SU-DHL-6 (cell line): ENCODE data around the gene COL23A1.

Source experiments
- H2AFZ ChIP-seq: fragments of 200-600 bp; sonication (generic); 2 replicates; pipeline ENCODE4 v1.6.1; 2014; ENCODE audit warnings: low read depth, mild to moderate bottlenecking, moderate library complexity, mixed read lengths, antibody characterized with exemption, low read length; ENCODE audit not compliant: severe bottlenecking
- H3F3A ChIP-seq: fragments of 200-600 bp; shearing (Covaris generic); 2 replicates; pipeline ENCODE4 v1.6.0; 2016; ENCODE audit warnings: antibody characterized with exemption, mild to moderate bottlenecking; ENCODE audit not compliant: insufficient read depth
- H3K27ac ChIP-seq: fragments of 200-600 bp; sonication (generic); 2 replicates; pipeline ENCODE4 v1.5.1; 2016; ENCODE audit warnings: low read depth, mild to moderate bottlenecking, low read length, moderate library complexity, mixed read lengths
- H3K27me3 ChIP-seq: fragments of 200-600 bp; sonication (generic), shearing (Covaris generic); 2 replicates; pipeline ENCODE4 v1.6.0; 2014; ENCODE audit warnings: mild to moderate bottlenecking, low read length
- H3K36me3 ChIP-seq: fragments of 200-600 bp; sonication (generic); 2 replicates; pipeline ENCODE4 v1.6.1; 2014; ENCODE audit warnings: mild to moderate bottlenecking, low read length, mixed read lengths
- H3K4me2 ChIP-seq: fragments of 300-600, 200-600 bp; shearing (Covaris generic), sonication (generic); 2 replicates; pipeline ENCODE4 v1.6.0; 2014; ENCODE audit warnings: low read length, low read depth, mild to moderate bottlenecking; ENCODE audit not compliant: poor library complexity, severe bottlenecking
- H3K4me3 ChIP-seq: fragments of 200-600 bp; sonication (generic); 2 replicates; pipeline ENCODE4 v1.5.1; 2014; ENCODE audit warnings: antibody characterized with exemption, low read length, mild to moderate bottlenecking, mixed read lengths; ENCODE audit not compliant: insufficient read depth, poor library complexity, severe bottlenecking
- H3K79me2 ChIP-seq: fragments of 200-600 bp; sonication (generic); 2 replicates; pipeline ENCODE4 v1.6.1; 2014; ENCODE audit warnings: mild to moderate bottlenecking, low read length, moderate library complexity; ENCODE audit not compliant: insufficient read depth
- H3K9ac ChIP-seq: fragments of 200-600 bp; sonication (generic); 2 replicates; pipeline ENCODE4 v1.7.0; 2014; ENCODE audit warnings: mild to moderate bottlenecking, low read length
- H3K9me2 ChIP-seq: fragments of 200-600 bp; sonication (generic); replicated peaks from 2 replicates; pipeline ENCODE4 v1.6.1; 2014; ENCODE audit warnings: low read length; ENCODE audit not compliant: insufficient read depth
- H3K9me3 ChIP-seq: fragments of 200-600 bp; sonication (generic); 2 replicates; pipeline ENCODE4 v1.6.1; 2014; ENCODE audit warnings: low read length, mixed read lengths; ENCODE audit not compliant: insufficient read depth
- H4K20me1 ChIP-seq: fragments of 200-600 bp; sonication (generic); 2 replicates; pipeline ENCODE4 v1.6.1; 2014; ENCODE audit warnings: low read depth, mild to moderate bottlenecking, antibody characterized with exemption, low read length, moderate library complexity, mixed read lengths
- EZH2phosphoT487 ChIP-seq: fragments of 200-600 bp; sonication (generic), shearing (Covaris generic); conservative IDR thresholded peaks from 2 replicates; pipeline ENCODE4 v1.6.1; 2018; ENCODE audit warnings: mild to moderate bottlenecking, antibody characterized with exemption, low read length, moderate library complexity, mixed read lengths
- TF ChIP-seq, protein P1 (sequence below): fragments of 200-600 bp; sonication (generic); IDR thresholded peaks from one replicate; pipeline ENCODE4 v1.5.1; 2017; ENCODE audit warnings: antibody characterized with exemption, mild to moderate bottlenecking, low read length, moderate library complexity; ENCODE audit not compliant: insufficient read depth, poor library complexity, severe bottlenecking

Gene COL23A1

DNA sequence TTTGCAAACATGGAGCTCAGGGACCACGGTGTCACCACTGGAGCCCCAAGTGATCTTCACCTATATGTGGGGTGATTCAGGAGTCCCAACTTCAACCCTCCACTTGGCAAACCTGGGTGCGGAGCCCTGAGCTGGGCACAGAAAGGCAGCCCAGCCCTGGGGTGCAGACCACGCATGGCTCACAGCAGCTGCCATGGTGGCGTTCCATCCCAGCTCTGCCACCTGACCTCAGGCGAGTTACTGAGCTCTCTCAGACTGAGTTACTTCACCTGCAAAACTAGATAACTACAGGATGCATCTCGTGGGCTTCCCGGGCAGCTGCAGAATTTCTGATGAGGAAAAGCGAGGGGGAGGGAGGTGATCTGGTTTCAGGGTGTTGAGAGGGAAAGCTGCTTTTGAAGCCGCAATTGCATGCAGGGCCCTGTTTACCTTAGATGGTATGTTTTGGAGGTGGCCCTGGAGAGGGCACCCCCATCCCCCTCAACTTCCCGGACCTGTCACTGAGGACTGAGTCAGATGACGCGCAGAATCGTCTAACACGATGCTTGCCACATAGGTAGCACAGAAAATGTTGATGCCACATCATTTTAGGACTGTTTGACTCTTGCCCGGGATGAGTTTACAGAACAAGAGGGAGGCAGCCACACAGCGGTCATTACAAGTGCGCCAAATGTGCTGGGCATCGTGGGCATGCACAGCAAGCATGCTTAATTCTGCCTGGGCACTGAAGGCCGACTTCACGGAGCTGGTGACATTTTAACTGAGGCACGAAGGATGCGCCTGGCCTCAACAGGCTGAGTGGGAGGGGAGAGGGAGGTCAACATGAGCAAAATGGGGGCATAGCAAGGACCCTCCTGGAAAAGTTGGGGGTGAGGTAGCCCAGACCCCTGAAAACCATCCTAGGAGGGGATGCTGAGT lies 154.6 kb downstream of the COL23A1 start:
- H3F3A ChIP-seq: no peaks in the 10 kb centered on the region
- H4K20me1 ChIP-seq: no peaks in the 10 kb centered on the region
- no peak overlapping the region for H3K4me3 ChIP-seq
- H3K9ac ChIP-seq: no peak overlapping the region
- no peaks in the 10 kb centered on the region for H3K27me3 ChIP-seq
- no peak overlapping the region for H3K4me2 ChIP-seq
- H3K79me2 ChIP-seq: no peaks in the 10 kb centered on the region
- no peak overlapping the region for H3K27ac ChIP-seq
- no peaks in the 10 kb centered on the region for H3K9me3 ChIP-seq
- H2AFZ ChIP-seq: no peak overlapping the region
- H3K36me3 ChIP-seq: no peaks in the 10 kb centered on the region
- TF ChIP-seq, protein P1, sequence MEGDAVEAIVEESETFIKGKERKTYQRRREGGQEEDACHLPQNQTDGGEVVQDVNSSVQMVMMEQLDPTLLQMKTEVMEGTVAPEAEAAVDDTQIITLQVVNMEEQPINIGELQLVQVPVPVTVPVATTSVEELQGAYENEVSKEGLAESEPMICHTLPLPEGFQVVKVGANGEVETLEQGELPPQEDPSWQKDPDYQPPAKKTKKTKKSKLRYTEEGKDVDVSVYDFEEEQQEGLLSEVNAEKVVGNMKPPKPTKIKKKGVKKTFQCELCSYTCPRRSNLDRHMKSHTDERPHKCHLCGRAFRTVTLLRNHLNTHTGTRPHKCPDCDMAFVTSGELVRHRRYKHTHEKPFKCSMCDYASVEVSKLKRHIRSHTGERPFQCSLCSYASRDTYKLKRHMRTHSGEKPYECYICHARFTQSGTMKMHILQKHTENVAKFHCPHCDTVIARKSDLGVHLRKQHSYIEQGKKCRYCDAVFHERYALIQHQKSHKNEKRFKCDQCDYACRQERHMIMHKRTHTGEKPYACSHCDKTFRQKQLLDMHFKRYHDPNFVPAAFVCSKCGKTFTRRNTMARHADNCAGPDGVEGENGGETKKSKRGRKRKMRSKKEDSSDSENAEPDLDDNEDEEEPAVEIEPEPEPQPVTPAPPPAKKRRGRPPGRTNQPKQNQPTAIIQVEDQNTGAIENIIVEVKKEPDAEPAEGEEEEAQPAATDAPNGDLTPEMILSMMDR: no peak
- TF ChIP-seq EZH2phosphoT487: no peak
- no peaks in the 10 kb centered on the region for H3K9me2 ChIP-seq

- H3K36me3 ChIP-seq: no peaks in the 10 kb centered on the region
- H3K79me2 ChIP-seq: no peaks in the 10 kb centered on the region
- no peak overlapping the region for H2AFZ ChIP-seq
- no peak overlapping the region for H3K27ac ChIP-seq
- H3K4me3 ChIP-seq: no peak overlapping the region
- no peak overlapping the region for H3K4me2 ChIP-seq
- no peaks in the 10 kb centered on the region for H3K9me2 ChIP-seq
- H3K9me3 ChIP-seq: no peaks in the 10 kb centered on the region
- no peaks in the 10 kb centered on the region for H3F3A ChIP-seq
- H3K9ac ChIP-seq: no peak overlapping the region
- TF ChIP-seq, protein P1: no peak
- no peak for TF ChIP-seq EZH2phosphoT487
- H3K27me3 ChIP-seq: no peaks in the 10 kb centered on the region
- no peaks in the 10 kb centered on the region for H4K20me1 ChIP-seq
These were observed 155.3 kb downstream of the COL23A1 start for GRCh38 chr5:178434851-178435250.

DNA sequence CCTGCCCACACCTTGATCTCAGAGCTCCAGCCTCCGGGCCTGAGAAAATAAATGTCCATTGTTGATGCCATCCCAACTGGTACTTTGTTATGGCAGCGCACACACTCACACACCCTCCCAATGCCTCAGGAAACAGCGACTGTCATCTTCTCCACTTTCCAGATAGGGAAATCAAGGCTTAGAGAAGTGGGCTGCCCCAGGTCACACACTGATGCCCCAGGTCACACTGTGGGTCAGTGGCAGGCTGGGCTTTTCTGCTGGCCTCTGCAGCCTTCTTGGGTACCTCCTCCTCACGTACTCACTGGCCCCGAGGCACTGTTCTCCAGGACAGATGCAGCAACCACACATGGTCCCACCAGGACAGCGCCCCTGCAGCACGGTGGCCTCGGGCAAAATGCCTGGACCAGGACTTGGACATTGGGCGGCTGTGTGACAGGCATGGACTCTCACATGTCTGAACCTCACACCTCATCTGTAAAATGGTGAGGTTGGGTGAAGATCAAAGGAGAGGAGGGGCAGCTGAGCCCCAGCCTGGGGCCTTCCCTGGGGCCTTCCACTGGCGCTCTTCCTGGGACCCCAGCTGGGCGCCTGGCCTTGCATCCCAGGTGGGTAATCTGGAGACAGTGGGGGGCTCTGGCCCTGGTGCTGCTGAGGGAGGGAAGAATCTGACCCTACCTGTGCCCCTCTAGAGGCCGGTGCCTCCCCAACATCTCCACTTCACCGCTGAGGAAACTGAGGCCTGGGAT lies 156.0 kb downstream of the COL23A1 start:
- Histone ChIP-seq H3K9me2 (no peaks in the 10 kb centered on the region), H3K79me2 (no peaks in the 10 kb centered on the region), H3K27me3 (no peaks in the 10 kb centered on the region), H3K4me3 (no peak overlapping the region), H3K4me2 (no peak overlapping the region), H4K20me1 (no peaks in the 10 kb centered on the region), H3K36me3 (no peaks in the 10 kb centered on the region), H3K27ac (no peak overlapping the region), H3F3A (no peaks in the 10 kb centered on the region), H2AFZ (no peak overlapping the region), H3K9ac (no peak overlapping the region), H3K9me3 (no peaks in the 10 kb centered on the region)
- TF ChIP-seq, protein P1: no peak
